A673 (cell line): ENCODE results near the gene DMD. TPM values are rescaled to one million over a fixed set of nuclear protein-coding genes. Genes with fewer than 3 reads are reported as not detected.

Experiments used
- BruUV-seq: library from RNA; stranded (reverse); fragments of 400-500 nt; replicated peaks from 2 replicates; lab custom pipeline; 2021; lab: Mats Ljungman, UMichigan
- CTCF ChIA-PET: fragments of 300-600 bp; sonication (Branson Sonifier 250); formaldehyde crosslinking; loops from one replicate; lab custom pipeline; 2022; ENCODE audit warnings: antibody characterized with exemption; lab: Charles Lee
- POLR2A ChIA-PET: fragments of 300-600 bp; sonication (Branson Sonifier 250); formaldehyde crosslinking; loops from one replicate; lab custom pipeline; 2022; ENCODE audit warnings: antibody characterized with exemption; ENCODE audit not compliant: low non-redundant PET; lab: Charles Lee
- DNase-seq: peaks from one replicate; pipeline ENCODE4 v3.0.0-alpha.2; 2015; ENCODE audit warnings: low spot score
- H3K27ac ChIP-seq: fragments of 200-600 bp; sonication (generic); 2 replicates; pipeline ENCODE4 v1.5.1; 2016; ENCODE audit warnings: mixed run types, low read depth, mild to moderate bottlenecking, mixed read lengths, antibody characterized with exemption, low read length; ENCODE audit not compliant: poor library complexity, severe bottlenecking
- H3K27me3 ChIP-seq: fragments of 200-600 bp; sonication (generic); replicated peaks from 2 replicates; pipeline ENCODE4 v1.6.1; 2017; ENCODE audit warnings: mixed run types, low read depth, mild to moderate bottlenecking, mixed read lengths, antibody characterized with exemption, low read length; ENCODE audit not compliant: insufficient read depth, poor library complexity
- H3K36me3 ChIP-seq: fragments of 200-600 bp; sonication (generic); 2 replicates; pipeline ENCODE4 v1.6.1; 2016; ENCODE audit warnings: mixed run types, mild to moderate bottlenecking, mixed read lengths, antibody characterized with exemption, low read length; ENCODE audit not compliant: insufficient read depth, poor library complexity, severe bottlenecking
- H3K4me1 ChIP-seq: fragments of 200-600 bp; sonication (generic); 2 replicates; pipeline ENCODE4 v1.6.1; 2017; ENCODE audit warnings: mixed run types, mild to moderate bottlenecking, mixed read lengths, antibody characterized with exemption, low read length; ENCODE audit not compliant: insufficient read depth, poor library complexity, severe bottlenecking
- H3K4me3 ChIP-seq: fragments of 200-600 bp; sonication (generic); 2 replicates; pipeline ENCODE4 v1.5.1; 2016; ENCODE audit warnings: low read depth, mixed run types, mild to moderate bottlenecking, mixed read lengths, low read length; ENCODE audit not compliant: poor library complexity, severe bottlenecking
- H3K9me3 ChIP-seq: fragments of 200-600 bp; sonication (generic); 2 replicates; pipeline ENCODE4 v1.6.1; 2016; ENCODE audit warnings: mixed run types, low read depth, mild to moderate bottlenecking, mixed read lengths, antibody characterized with exemption, low read length; ENCODE audit not compliant: poor library complexity, severe bottlenecking
- EZH2 ChIP-seq: fragments of 200-600 bp; sonication (generic); IDR thresholded peaks from 2 replicates; pipeline ENCODE4 v1.6.1; 2017; ENCODE audit warnings: borderline replicate concordance, low read depth, mild to moderate bottlenecking, mixed read lengths, antibody characterized with exemption, low read length; ENCODE audit not compliant: poor library complexity, severe bottlenecking
- intact Hi-C: fragments of 100-400 bp; cut with micrococcal nuclease; formaldehyde crosslinking; loops from one replicate; pipeline ENCODE4 v1.10.0; 2022; ENCODE audit not compliant: unreplicated experiment
- total RNA-seq: library from RNA; stranded (reverse); gene quantifications from 2 replicates; pipeline ENCODE4 v1.2.3, GENCODE V29; 2021
- TF ChIP-seq, protein P1 (sequence below): fragments of 300-800, 200-600 bp; sonication (generic); conservative IDR thresholded peaks from 2 replicates; pipeline ENCODE4 v1.5.1; 2017; ENCODE audit warnings: low read depth, mild to moderate bottlenecking, antibody characterized with exemption, low read length, moderate library complexity, mixed read lengths

Gene DMD
- total RNA-seq, 1 experiment from 2014 or later: 5.4 TPM

DNA sequence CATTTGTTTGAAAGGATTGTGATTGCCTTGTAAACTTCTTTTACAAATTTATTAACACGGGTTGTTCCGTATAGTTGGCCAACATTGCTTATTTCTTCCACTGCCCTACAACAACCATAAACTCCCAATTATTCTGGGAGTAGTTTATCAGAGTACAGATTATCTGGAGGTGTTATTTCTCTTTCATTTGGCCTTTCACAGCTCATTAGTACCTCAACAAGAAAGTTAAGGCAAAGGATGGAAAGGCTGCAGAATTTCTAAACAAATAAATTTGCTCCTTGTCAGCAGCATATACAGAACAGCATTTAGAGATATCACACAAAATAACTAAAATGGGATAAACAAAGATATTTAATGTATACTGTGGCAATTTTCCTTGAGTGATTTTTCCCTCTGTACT is 548.8 kb downstream of the DMD start:
- H3K27ac ChIP-seq: no peak overlapping the region
- no peak for DNase-seq
- ChIA-PET POLR2A (no interaction called here), CTCF (no interaction called here)
- no peaks in the 10 kb centered on the region for H3K36me3 ChIP-seq
- no peak for TF ChIP-seq EZH2
- TF ChIP-seq, protein P1, sequence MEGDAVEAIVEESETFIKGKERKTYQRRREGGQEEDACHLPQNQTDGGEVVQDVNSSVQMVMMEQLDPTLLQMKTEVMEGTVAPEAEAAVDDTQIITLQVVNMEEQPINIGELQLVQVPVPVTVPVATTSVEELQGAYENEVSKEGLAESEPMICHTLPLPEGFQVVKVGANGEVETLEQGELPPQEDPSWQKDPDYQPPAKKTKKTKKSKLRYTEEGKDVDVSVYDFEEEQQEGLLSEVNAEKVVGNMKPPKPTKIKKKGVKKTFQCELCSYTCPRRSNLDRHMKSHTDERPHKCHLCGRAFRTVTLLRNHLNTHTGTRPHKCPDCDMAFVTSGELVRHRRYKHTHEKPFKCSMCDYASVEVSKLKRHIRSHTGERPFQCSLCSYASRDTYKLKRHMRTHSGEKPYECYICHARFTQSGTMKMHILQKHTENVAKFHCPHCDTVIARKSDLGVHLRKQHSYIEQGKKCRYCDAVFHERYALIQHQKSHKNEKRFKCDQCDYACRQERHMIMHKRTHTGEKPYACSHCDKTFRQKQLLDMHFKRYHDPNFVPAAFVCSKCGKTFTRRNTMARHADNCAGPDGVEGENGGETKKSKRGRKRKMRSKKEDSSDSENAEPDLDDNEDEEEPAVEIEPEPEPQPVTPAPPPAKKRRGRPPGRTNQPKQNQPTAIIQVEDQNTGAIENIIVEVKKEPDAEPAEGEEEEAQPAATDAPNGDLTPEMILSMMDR: no peak
- intact Hi-C loops: no loop called here
- H3K4me1 ChIP-seq: no peaks in the 10 kb centered on the region
- no peaks in the 10 kb centered on the region for H3K27me3 ChIP-seq
- no peak overlapping the region for H3K4me3 ChIP-seq
- H3K9me3 ChIP-seq: no peaks in the 10 kb centered on the region
- no TSS peak for BruUV-seq

DNA sequence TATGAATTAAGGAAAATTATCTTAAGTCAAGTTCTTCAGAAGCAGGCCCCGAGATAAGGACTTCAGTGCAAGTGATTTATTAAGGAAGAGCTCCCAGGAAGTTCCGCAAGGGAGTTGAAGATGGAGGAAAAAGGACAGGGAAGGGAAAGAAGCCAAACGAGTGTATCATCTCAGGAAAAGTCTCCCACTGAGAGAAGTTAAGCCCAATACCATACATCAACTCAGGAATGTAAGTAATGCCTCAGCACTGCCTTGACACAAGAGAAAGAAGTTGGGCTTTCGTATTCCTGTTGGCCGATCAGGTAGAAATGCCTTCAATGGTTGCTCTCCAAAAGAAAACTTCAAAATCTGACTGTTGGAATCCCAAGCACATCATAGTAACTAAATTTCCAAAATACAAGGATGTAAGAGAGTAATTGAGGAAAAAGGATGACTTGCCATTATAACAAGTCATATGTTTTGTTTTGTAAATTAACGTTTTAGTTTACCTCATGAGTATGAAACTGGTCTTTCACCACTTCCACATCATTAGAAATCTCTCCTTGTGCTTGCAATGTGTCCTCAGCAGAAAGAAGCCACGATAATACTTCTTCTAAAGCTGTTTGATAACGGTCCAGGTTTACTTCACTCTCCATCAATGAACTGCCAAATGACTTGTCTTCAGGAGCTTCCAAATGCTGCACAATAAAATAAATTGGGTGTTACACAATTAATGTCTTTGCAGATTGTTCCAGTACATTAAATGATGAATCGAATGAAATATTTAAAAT is 566.7 kb downstream of the DMD start:
- no peak for DNase-seq
- Histone ChIP-seq H3K4me1 (no peaks in the 10 kb centered on the region), H3K4me3 (no peak overlapping the region), H3K36me3 (no peaks in the 10 kb centered on the region), H3K27me3 (no peaks in the 10 kb centered on the region), H3K9me3 (no peaks in the 10 kb centered on the region), H3K27ac (no peak overlapping the region)
- POLR2A ChIA-PET: no interaction called here
- intact Hi-C loops: no loop called here
- CTCF ChIA-PET: no interaction called here
- BruUV-seq: no TSS peak
- TF ChIP-seq, protein P1: no peak
- no peak for TF ChIP-seq EZH2

DNA sequence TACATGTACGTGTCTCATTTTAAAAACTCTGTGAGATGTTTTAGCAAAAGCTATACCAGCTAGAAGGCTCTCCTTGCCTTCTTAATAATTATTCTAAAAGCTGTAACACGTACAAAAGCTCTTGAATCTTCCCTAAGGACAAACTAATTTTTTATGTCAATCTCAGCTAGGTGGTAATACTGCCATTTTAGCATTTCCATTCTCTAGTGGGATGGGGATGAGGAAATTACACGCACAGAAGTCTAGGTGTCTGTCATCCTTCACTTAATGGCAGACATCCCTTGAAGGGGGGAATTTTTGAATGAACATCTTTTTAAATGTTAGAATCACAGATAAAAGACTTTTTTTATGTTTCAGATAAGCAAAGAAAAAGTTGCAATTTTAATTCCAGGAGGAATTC is 569.1 kb downstream of the DMD start:
- Histone ChIP-seq H3K4me1 (no peaks in the 10 kb centered on the region), H3K9me3 (no peaks in the 10 kb centered on the region), H3K36me3 (no peaks in the 10 kb centered on the region), H3K27me3 (no peaks in the 10 kb centered on the region), H3K27ac (no peak overlapping the region), H3K4me3 (no peak overlapping the region)
- ChIA-PET POLR2A (no interaction called here), CTCF (no interaction called here)
- TF ChIP-seq EZH2: no peak
- TF ChIP-seq, protein P1: no peak
- DNase-seq: no peak
- no TSS peak for BruUV-seq
- intact Hi-C loops: no loop called here
